DND-41 (cell line): ENCODE results near the gene NUAK1.

Experiments used
- ATAC-seq: fragments of 200-7000 bp; cut with Tn5 transposase; 3 replicates; pipeline ENCODE4 v1.9.1; 2021; ENCODE audit warnings: low read depth; ENCODE audit not compliant: insufficient read depth
- DNase-seq: peaks from one replicate; pipeline ENCODE4 v3.0.0-alpha.2; 2020
- H2AFZ ChIP-seq: 2 replicates; pipeline ENCODE4 v1.6.0; 2012; ENCODE audit warnings: low read depth, low read length
- H3K27ac ChIP-seq: 2 replicates; pipeline ENCODE4 v1.5.1; 2012; ENCODE audit warnings: low read length, inconsistent platforms
- H3K27me3 ChIP-seq: fragments of 200-600 bp; sonication (generic); 2 replicates; pipeline ENCODE4 v1.6.0; 2012; ENCODE audit warnings: low read length, mild to moderate bottlenecking, inconsistent platforms; ENCODE audit not compliant: insufficient read depth, poor library complexity
- H3K36me3 ChIP-seq: 2 replicates; pipeline ENCODE4 v1.5.1; 2012; ENCODE audit warnings: low read length, inconsistent platforms; ENCODE audit not compliant: insufficient read depth
- H3K4me1 ChIP-seq: 2 replicates; pipeline ENCODE4 v1.5.1; 2012; ENCODE audit warnings: mild to moderate bottlenecking, low read length; ENCODE audit not compliant: insufficient read depth
- H3K4me2 ChIP-seq: 2 replicates; pipeline ENCODE4 v1.6.0; 2012; ENCODE audit warnings: mild to moderate bottlenecking, moderate library complexity, low read length, inconsistent platforms; ENCODE audit not compliant: insufficient read depth
- H3K4me3 ChIP-seq, 2 experiments: fragments of 200-600 bp in 1 of 2; shearing (Covaris generic) in 1 of 2; 2 replicates each; pipeline ENCODE4 v1.5.1; 2012 to 2016; ENCODE audit warnings: inconsistent platforms in 2 of 2, low read length in 2 of 2, mild to moderate bottlenecking in 2 of 2, low read depth in 1 of 2, moderate library complexity in 1 of 2
- H3K79me2 ChIP-seq: 2 replicates; pipeline ENCODE4 v1.6.0; 2012; ENCODE audit warnings: low read length, inconsistent platforms; ENCODE audit not compliant: insufficient read depth
- H3K9ac ChIP-seq: 2 replicates; pipeline ENCODE4 v1.6.0; 2012; ENCODE audit warnings: low read depth, mild to moderate bottlenecking, inconsistent platforms, low read length, moderate library complexity
- H3K9me3 ChIP-seq: 2 replicates; pipeline ENCODE4 v1.5.1; 2012; ENCODE audit warnings: low read length, moderate library complexity, mild to moderate bottlenecking, inconsistent platforms; ENCODE audit not compliant: insufficient read depth, severe bottlenecking
- H4K20me1 ChIP-seq: 2 replicates; pipeline ENCODE4 v1.6.0; 2012; ENCODE audit warnings: low read length; ENCODE audit not compliant: insufficient read depth
- EZH2 ChIP-seq: IDR thresholded peaks from 3 replicates; pipeline ENCODE4 v1.6.1; 2012; ENCODE audit warnings: borderline replicate concordance, low read depth, mild to moderate bottlenecking, moderate library complexity, low read length, inconsistent platforms; ENCODE audit not compliant: severe bottlenecking
- TF ChIP-seq, protein P1 (sequence below): IDR thresholded peaks from 2 replicates; pipeline ENCODE4 v1.5.1; 2012; ENCODE audit warnings: borderline replicate concordance, low read length, moderate library complexity, mild to moderate bottlenecking; ENCODE audit not compliant: poor library complexity, severe bottlenecking; ENCODE audit errors: extremely low read depth

NUAK1 gene

DNA sequence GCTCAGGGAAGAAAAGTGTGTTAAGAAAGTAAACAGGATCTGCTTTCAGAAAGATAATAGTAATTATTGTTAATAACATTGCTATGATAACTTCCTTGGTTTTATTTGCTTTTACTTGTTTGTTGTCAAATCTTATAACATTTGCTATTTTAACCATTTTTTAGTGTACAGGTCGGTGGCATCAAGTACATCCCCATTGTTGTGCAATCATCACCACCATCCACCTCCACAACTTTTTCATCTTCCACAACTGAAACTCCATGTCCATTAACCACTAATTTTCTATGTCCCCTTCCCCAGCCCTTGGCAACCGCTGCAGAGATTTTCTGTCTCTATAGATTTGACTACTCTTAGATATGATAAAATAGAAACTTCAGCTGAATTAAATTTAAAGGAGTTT is 22.7 kb upstream of the NUAK1 start:
- TF ChIP-seq, protein P1, sequence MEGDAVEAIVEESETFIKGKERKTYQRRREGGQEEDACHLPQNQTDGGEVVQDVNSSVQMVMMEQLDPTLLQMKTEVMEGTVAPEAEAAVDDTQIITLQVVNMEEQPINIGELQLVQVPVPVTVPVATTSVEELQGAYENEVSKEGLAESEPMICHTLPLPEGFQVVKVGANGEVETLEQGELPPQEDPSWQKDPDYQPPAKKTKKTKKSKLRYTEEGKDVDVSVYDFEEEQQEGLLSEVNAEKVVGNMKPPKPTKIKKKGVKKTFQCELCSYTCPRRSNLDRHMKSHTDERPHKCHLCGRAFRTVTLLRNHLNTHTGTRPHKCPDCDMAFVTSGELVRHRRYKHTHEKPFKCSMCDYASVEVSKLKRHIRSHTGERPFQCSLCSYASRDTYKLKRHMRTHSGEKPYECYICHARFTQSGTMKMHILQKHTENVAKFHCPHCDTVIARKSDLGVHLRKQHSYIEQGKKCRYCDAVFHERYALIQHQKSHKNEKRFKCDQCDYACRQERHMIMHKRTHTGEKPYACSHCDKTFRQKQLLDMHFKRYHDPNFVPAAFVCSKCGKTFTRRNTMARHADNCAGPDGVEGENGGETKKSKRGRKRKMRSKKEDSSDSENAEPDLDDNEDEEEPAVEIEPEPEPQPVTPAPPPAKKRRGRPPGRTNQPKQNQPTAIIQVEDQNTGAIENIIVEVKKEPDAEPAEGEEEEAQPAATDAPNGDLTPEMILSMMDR: no peak
- no peak for TF ChIP-seq EZH2
- Histone ChIP-seq H3K79me2 (no peaks in the 10 kb centered on the region), H3K4me1 (no peaks in the 10 kb centered on the region), H4K20me1 (no peaks in the 10 kb centered on the region), H3K4me2 (no peak overlapping the region), H2AFZ (no peak overlapping the region), H3K36me3 (no peaks in the 10 kb centered on the region), H3K27ac (no peak overlapping the region), H3K27me3 (no peaks in the 10 kb centered on the region), H3K4me3 (no peak overlapping the region), H3K9ac (no peak overlapping the region), H3K9me3 (no peaks in the 10 kb centered on the region)
- no peak for DNase-seq
- no peak for ATAC-seq

DNA sequence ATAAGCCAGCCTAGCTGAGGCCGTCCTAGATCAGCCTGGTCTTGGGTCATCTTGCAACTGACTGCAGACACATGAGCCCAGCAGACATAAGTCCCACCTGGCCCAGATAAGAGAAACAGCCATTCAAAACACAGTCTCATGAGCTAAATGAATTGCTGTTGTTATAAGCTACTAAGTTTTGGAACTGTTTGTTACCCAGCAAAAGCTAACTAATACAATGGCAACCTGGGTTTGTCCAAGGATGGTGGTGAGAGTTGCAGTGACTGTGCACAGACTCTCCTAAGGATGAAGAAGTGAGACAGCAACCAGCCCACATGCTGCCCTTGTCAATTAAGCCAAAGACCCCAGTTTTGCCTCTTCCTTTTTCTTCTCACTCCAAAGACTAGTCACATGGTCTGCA is 22.2 kb upstream of the NUAK1 start:
- Histone ChIP-seq H3K36me3 (no peaks in the 10 kb centered on the region), H3K27ac (no peak overlapping the region), H3K4me1 (no peaks in the 10 kb centered on the region), H3K9ac (no peak overlapping the region), H4K20me1 (no peaks in the 10 kb centered on the region), H3K79me2 (no peaks in the 10 kb centered on the region), H3K4me3 (no peak overlapping the region), H3K4me2 (no peak overlapping the region), H2AFZ (no peak overlapping the region), H3K9me3 (no peaks in the 10 kb centered on the region), H3K27me3 (no peaks in the 10 kb centered on the region)
- TF ChIP-seq EZH2: no peak
- TF ChIP-seq, protein P1: no peak
- DNase-seq: no peak
- no peak for ATAC-seq

GRCh38 chr12:106157802-106158201 is 19.0 kb upstream of the NUAK1 start:
- Histone ChIP-seq H3K4me3 (no peak overlapping the region), H3K4me2 (no peak overlapping the region), H3K36me3 (no peaks in the 10 kb centered on the region), H3K9ac (no peak overlapping the region), H3K4me1 (no peaks in the 10 kb centered on the region), H2AFZ (no peak overlapping the region), H3K9me3 (no peaks in the 10 kb centered on the region), H4K20me1 (no peaks in the 10 kb centered on the region), H3K27me3 (no peaks in the 10 kb centered on the region), H3K79me2 (no peaks in the 10 kb centered on the region), H3K27ac (no peak overlapping the region)
- ATAC-seq (no peak), DNase-seq (no peak)
- TF ChIP-seq, protein P1: no peak
- TF ChIP-seq EZH2: no peak

DNA sequence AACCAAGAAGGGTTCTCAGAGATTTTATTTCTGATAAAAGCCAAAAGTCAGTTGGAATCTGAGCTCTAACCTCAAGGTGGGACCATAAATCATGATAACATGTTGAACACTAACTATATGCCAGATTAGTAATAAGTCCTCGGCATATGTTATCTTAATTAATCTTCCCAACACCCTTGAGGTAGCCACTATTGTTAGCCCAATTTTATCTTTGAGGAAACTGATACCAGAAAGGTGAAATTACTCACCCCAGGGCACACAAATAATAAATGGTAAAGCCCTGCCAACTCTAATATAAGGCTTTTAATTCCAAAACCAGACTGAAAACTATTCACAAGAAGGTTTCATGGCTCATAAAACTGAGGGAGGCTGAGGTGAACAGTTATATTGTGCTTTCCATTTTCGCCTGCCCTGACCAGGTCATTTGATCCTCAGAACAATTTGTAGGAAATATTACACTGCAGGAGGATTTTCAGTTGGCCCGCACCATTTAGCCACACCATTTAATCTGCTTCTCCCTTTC is 16.1 kb upstream of the NUAK1 start:
- H3K36me3 ChIP-seq: no peaks in the 10 kb centered on the region
- H3K27ac ChIP-seq: no peak overlapping the region
- no peak overlapping the region for H2AFZ ChIP-seq
- no peak for ATAC-seq
- no peaks in the 10 kb centered on the region for H3K9me3 ChIP-seq
- no peak overlapping the region for H3K4me3 ChIP-seq
- H3K4me1 ChIP-seq: no peaks in the 10 kb centered on the region
- TF ChIP-seq EZH2: no peak
- TF ChIP-seq, protein P1: no peak
- H3K4me2 ChIP-seq: no peak overlapping the region
- no peaks in the 10 kb centered on the region for H3K79me2 ChIP-seq
- no peak overlapping the region for H3K9ac ChIP-seq
- peaks cover 5% of the 10 kb centered on the region for H3K27me3 ChIP-seq
- no peak for DNase-seq
- H4K20me1 ChIP-seq: no peaks in the 10 kb centered on the region
